CD4-positive, alpha-beta T cell (primary cell): ENCODE measurements around the gene KNDC1. TPM values are rescaled to one million over a fixed set of nuclear protein-coding genes. Genes with fewer than 3 reads are reported as not detected.

ENCODE experiments used
- ATAC-seq: fragments of 200-7000 bp; cut with Tn5 transposase; one replicate; pipeline ENCODE4 v1.10.0; 2022; ENCODE audit warnings: mild to moderate bottlenecking; ENCODE audit not compliant: poor library complexity
- CTCF ChIA-PET: fragments of 350-600 bp; sonication (Branson Sonifier 250); formaldehyde crosslinking; loops from one replicate; lab custom pipeline; 2021; ENCODE audit warnings: antibody characterized with exemption, inconsistent platforms; lab: Charles Lee
- POLR2A ChIA-PET: fragments of 350-600 bp; sonication (Branson Sonifier 250); formaldehyde crosslinking; loops from one replicate; lab custom pipeline; 2021; ENCODE audit warnings: antibody characterized with exemption, inconsistent platforms; lab: Charles Lee
- DNase-seq, 14 experiments: peaks; one replicate each; pipeline ENCODE4 v3.0.0-alpha.2; 2013 to 2020; ENCODE audit warnings: mixed read lengths in 2 of 14
- H3K27ac ChIP-seq, 2 donors: one replicate each; pipeline versions ENCODE4 v1.5.1 to v1.7.0; 2013; ENCODE audit warnings: low read length in 2 of 2, low read depth in 1 of 2, mild to moderate bottlenecking in 1 of 2
- H3K27me3 ChIP-seq, 2 experiments: 1 replicate in 1 of 2; 2 replicates in 1 of 2; pipeline versions ENCODE4 v1.6.1 to v1.7.0; 2013; ENCODE audit warnings: low read length in 2 of 2, control low read depth in 1 of 2, mild to moderate bottlenecking in 1 of 2, moderate library complexity in 1 of 2; ENCODE audit not compliant: insufficient read depth in 2 of 2, control insufficient read depth in 1 of 2
- H3K36me3 ChIP-seq: one replicate; pipeline ENCODE4 v1.6.1; 2013; ENCODE audit warnings: low read length, control low read depth; ENCODE audit not compliant: insufficient read depth
- H3K4me1 ChIP-seq: one replicate; pipeline ENCODE4 v1.6.1; 2013; ENCODE audit warnings: low read length, control low read depth; ENCODE audit not compliant: insufficient read depth
- H3K4me3 ChIP-seq: one replicate; pipeline ENCODE4 v1.5.1; 2013; ENCODE audit warnings: mild to moderate bottlenecking, low read length, moderate library complexity
- H3K9me3 ChIP-seq, 2 experiments: 1 replicate in 1 of 2; 2 replicates in 1 of 2; pipeline versions ENCODE4 v1.6.1 to v1.7.0; 2013; ENCODE audit warnings: low read length in 2 of 2, mild to moderate bottlenecking in 2 of 2, control low read depth in 1 of 2, moderate library complexity in 1 of 2; ENCODE audit not compliant: control insufficient read depth in 1 of 2, insufficient read depth in 1 of 2
- H3K27ac Mint-ChIP-seq: one replicate; pipeline ENCODE4 v1.8.0; 2020; ENCODE audit warnings: mixed read lengths
- H3K27me3 Mint-ChIP-seq: one replicate; pipeline ENCODE4 v1.8.0; 2021; ENCODE audit warnings: mixed read lengths
- H3K36me3 Mint-ChIP-seq: one replicate; pipeline ENCODE4 v1.8.0; 2021; ENCODE audit warnings: low read depth, mixed read lengths
- H3K4me1 Mint-ChIP-seq: one replicate; pipeline ENCODE4 v1.8.0; 2021; ENCODE audit warnings: low read depth, mixed read lengths
- H3K4me3 Mint-ChIP-seq: one replicate; pipeline ENCODE4 v1.8.0; 2020; ENCODE audit warnings: mild to moderate bottlenecking, mixed read lengths
- H3K9me3 Mint-ChIP-seq: one replicate; pipeline ENCODE4 v1.8.0; 2020; ENCODE audit warnings: mixed read lengths
- intact Hi-C, 2 experiments: fragments of 100-400 bp; cut with DNase I in 1 of 2; cut with micrococcal nuclease in 1 of 2; formaldehyde crosslinking; loops; one replicate each; pipeline versions ENCODE4 v1.15.1 to v1.9.0; 2023 to 2025; cut with DNase I, micrococcal nuclease
- total RNA-seq, 174 experiments: library from RNA in 2 of 174; stranded (reverse) in 2 of 174; gene quantifications; one replicate each; pipeline ENCODE4 v1.2.3 and lab custom pipeline; 2021 to 2026
- TF ChIP-seq, protein P1 (sequence below): fragments of 200-600 bp; IDR thresholded peaks from one replicate; pipeline ENCODE4 v1.8.0; 2022; ENCODE audit warnings: antibody characterized with exemption, mild to moderate bottlenecking

The KNDC1 gene
- total RNA-seq, 2 experiments from 2014 or later, result not detected

DNA sequence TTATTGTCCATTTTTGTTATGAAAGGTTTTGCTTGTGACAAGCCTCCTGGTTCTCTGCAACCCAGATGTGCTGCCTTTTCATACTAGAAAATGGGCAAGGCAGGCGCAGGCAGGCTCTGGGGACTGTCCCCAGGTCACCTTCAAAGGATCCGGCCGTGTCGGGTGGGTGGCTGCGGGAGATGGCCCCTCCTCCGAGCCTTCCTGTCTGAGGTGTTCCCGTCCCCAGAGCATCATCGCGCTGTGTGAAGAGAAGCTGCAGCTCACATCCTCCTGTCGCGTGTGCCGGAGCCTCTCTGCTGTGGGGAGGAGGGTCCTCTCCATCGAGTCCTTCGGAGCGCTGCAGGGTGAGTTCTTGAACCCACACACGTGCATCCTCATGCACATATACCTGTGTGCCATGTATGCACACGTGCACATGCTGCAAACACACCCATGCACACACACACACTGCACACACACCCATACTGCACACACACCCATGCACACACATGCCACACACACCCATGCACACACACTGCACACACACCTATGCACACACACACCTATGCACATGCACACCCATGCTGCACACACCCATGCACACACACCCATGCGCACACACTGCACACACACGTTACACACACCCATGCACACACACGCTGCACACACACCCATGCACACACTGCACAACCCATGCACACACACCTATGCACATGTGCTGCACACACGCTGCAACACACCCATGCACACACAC is 23.8 kb downstream of the KNDC1 start:
- TF ChIP-seq, protein P1, sequence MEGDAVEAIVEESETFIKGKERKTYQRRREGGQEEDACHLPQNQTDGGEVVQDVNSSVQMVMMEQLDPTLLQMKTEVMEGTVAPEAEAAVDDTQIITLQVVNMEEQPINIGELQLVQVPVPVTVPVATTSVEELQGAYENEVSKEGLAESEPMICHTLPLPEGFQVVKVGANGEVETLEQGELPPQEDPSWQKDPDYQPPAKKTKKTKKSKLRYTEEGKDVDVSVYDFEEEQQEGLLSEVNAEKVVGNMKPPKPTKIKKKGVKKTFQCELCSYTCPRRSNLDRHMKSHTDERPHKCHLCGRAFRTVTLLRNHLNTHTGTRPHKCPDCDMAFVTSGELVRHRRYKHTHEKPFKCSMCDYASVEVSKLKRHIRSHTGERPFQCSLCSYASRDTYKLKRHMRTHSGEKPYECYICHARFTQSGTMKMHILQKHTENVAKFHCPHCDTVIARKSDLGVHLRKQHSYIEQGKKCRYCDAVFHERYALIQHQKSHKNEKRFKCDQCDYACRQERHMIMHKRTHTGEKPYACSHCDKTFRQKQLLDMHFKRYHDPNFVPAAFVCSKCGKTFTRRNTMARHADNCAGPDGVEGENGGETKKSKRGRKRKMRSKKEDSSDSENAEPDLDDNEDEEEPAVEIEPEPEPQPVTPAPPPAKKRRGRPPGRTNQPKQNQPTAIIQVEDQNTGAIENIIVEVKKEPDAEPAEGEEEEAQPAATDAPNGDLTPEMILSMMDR, result no peak
- H3K27me3 Mint-ChIP-seq, result no peaks in the 10 kb centered on the region
- no peak overlapping the region for H3K27ac Mint-ChIP-seq
- no peaks in the 10 kb centered on the region for H3K4me1 Mint-ChIP-seq
- H3K4me3 ChIP-seq, result no peak overlapping the region
- no peak overlapping the region for H3K4me3 Mint-ChIP-seq
- ChIA-PET CTCF (no interaction called here), POLR2A (no interaction called here)
- H3K9me3 ChIP-seq, result peaks cover 0 to 19% of the 10 kb centered on the region in 2 experiments
- H3K27me3 ChIP-seq, result peaks cover 0 to under 1% of the 10 kb centered on the region in 2 experiments
- intact Hi-C loops, result no loop called here
- no peak for DNase-seq
- no peaks in the 10 kb centered on the region for H3K36me3 Mint-ChIP-seq
- no peaks in the 10 kb centered on the region for H3K36me3 ChIP-seq
- ATAC-seq, result no peak
- no peaks in the 10 kb centered on the region for H3K9me3 Mint-ChIP-seq
- H3K27ac ChIP-seq, result no peak overlapping the region
- no peaks in the 10 kb centered on the region for H3K4me1 ChIP-seq

- no peaks in the 10 kb centered on the region for H3K36me3 ChIP-seq
- H3K4me1 ChIP-seq, result no peaks in the 10 kb centered on the region
- Mint-ChIP-seq H3K36me3 (no peaks in the 10 kb centered on the region), H3K27ac (no peak overlapping the region), H3K9me3 (no peaks in the 10 kb centered on the region), H3K27me3 (no peaks in the 10 kb centered on the region), H3K4me3 (no peak overlapping the region), H3K4me1 (no peaks in the 10 kb centered on the region)
- H3K9me3 ChIP-seq, result peaks cover 0 to 15% of the 10 kb centered on the region in 2 experiments
- intact Hi-C loops, result no loop called here
- ChIA-PET CTCF (no interaction called here), POLR2A (no interaction called here)
- no peak for DNase-seq
- TF ChIP-seq, protein P1, result no peak
- no peak overlapping the region for H3K27ac ChIP-seq
- peaks cover 0 to 3% of the 10 kb centered on the region in 2 experiments for H3K27me3 ChIP-seq
- no peak for ATAC-seq
- no peak overlapping the region for H3K4me3 ChIP-seq
Observed at GRCh38 chr10:133184591-133185244, 24.7 kb downstream of the KNDC1 start.

DNA sequence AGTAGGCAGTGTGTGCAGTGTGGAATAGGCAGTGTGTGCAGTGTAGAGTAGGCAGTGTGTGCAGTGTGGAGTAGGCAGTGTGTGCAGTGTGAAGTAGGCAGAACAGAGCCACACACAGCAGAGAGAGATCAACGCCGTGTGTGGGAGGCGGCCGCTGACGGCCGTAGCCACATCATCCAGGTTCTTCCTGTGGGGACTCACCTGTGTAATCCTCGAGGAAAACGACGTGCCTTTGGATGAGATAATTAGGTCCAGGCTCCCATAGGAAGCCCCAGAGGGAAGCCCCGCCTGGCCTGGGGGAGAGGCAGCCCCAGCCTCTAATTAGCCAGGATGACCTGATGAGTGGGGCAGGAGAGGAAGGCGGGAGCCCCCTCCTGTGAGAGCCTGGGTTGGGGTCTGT is 25.4 kb downstream of the KNDC1 start:
- H3K4me3 ChIP-seq, result no peak overlapping the region
- no peak for DNase-seq
- no peak overlapping the region for H3K4me3 Mint-ChIP-seq
- no peaks in the 10 kb centered on the region for H3K36me3 ChIP-seq
- H3K27ac ChIP-seq, result no peak overlapping the region
- H3K27ac Mint-ChIP-seq, result no peak overlapping the region
- POLR2A ChIA-PET, result no interaction called here
- H3K4me1 Mint-ChIP-seq, result no peaks in the 10 kb centered on the region
- no peak for ATAC-seq
- intact Hi-C loops, result no loop called here
- no peaks in the 10 kb centered on the region for H3K36me3 Mint-ChIP-seq
- peaks cover 0 to 13% of the 10 kb centered on the region in 2 experiments for H3K9me3 ChIP-seq
- H3K4me1 ChIP-seq, result no peaks in the 10 kb centered on the region
- peaks cover 0 to 3% of the 10 kb centered on the region in 2 experiments for H3K27me3 ChIP-seq
- H3K27me3 Mint-ChIP-seq, result no peaks in the 10 kb centered on the region
- H3K9me3 Mint-ChIP-seq, result no peaks in the 10 kb centered on the region
- TF ChIP-seq, protein P1, result no peak
- CTCF ChIA-PET, result no interaction called here
